Limb (tissue), 2 donors: ENCODE data around the gene C17orf50.

Experiments
- DNase-seq, 2 donors: peaks; one replicate each; pipeline ENCODE4 v3.0.0-alpha.2; 2016; ENCODE audit errors: extremely low spot score in 2 of 2

Gene C17orf50

GRCh38 chr17:35760587-35760986, at the start of gene C17orf50:
TSS of gene C17orf50 (plus strand) at chr17:35760887. CDS start at chr17:35760942, 55 bp downstream.
- no peak for DNase-seq

- no peak for DNase-seq
Measured at GRCh38 chr17:35710950-35711349, 49.7 kb upstream of the C17orf50 start.

- DNase-seq: peak in 1 of 2 donors; percentile 22
Measured at GRCh38 chr17:35713069-35713728, 47.5 kb upstream of the C17orf50 start.

GRCh38 chr17:35714988-35715387, 45.7 kb upstream of the C17orf50 start:
- DNase-seq: no peak

GRCh38 chr17:35715416-35715815, 45.3 kb upstream of the C17orf50 start:
- no peak for DNase-seq

- no peak for DNase-seq
Measured at GRCh38 chr17:35716173-35716572, 44.5 kb upstream of the C17orf50 start.

GRCh38 chr17:35716897-35717465, 43.7 kb upstream of the C17orf50 start:
- no peak for DNase-seq

- no peak for DNase-seq
Measured at GRCh38 chr17:35717475-35717874, 43.2 kb upstream of the C17orf50 start.

GRCh38 chr17:35723735-35724134, 37.0 kb upstream of the C17orf50 start:
- no peak for DNase-seq

- DNase-seq: no peak
Measured at GRCh38 chr17:35725058-35725457, 35.6 kb upstream of the C17orf50 start.

- no peak for DNase-seq
Measured at GRCh38 chr17:35725802-35726126, 34.9 kb upstream of the C17orf50 start.

- DNase-seq: peak; percentile 34 to 79
Measured at GRCh38 chr17:35726127-35726952, 34.3 kb upstream of the C17orf50 start.

GRCh38 chr17:35726953-35727460, 33.7 kb upstream of the C17orf50 start:
- DNase-seq: no peak

- no peak for DNase-seq
Measured at GRCh38 chr17:35727635-35728034, 33.1 kb upstream of the C17orf50 start.

- DNase-seq: no peak
Measured at GRCh38 chr17:35728551-35728950, 32.1 kb upstream of the C17orf50 start.

GRCh38 chr17:35729405-35729833, 31.3 kb upstream of the C17orf50 start:
- no peak for DNase-seq

- no peak for DNase-seq
Measured at GRCh38 chr17:35730400-35731005, 30.2 kb upstream of the C17orf50 start.

GRCh38 chr17:35731239-35731916, 29.3 kb upstream of the C17orf50 start, which contains the start of gene RASL10B:
TSS of gene RASL10B (plus strand) at chr17:35731639. CDS start at chr17:35735185, 3,546 bp downstream.
- DNase-seq: peak; percentile 13 to 81

GRCh38 chr17:35731917-35732805, 28.5 kb upstream of the C17orf50 start:
- peak in 1 of 2 donors; percentile 63 for DNase-seq

GRCh38 chr17:35732806-35733136, 27.9 kb upstream of the C17orf50 start:
- no peak for DNase-seq
